H1 (cell line): Measurements from ENCODE around the gene YPEL2. TPM values are rescaled to one million over a fixed set of nuclear protein-coding genes. Genes with fewer than 3 reads are reported as not detected.
A peak's percentile ranks its signal among the peaks of the same experiment; 100 is the strongest.

Experiments
- CTCF ChIA-PET: fragments of 300-600 bp; sonication (Branson Sonifier 250); formaldehyde crosslinking; loops from one replicate; lab custom pipeline; 2021; ENCODE audit not compliant: partially characterized antibody; lab: Charles Lee
- POLR2A ChIA-PET: fragments of 300-600 bp; sonication (Branson Sonifier 250); formaldehyde crosslinking; loops from one replicate; lab custom pipeline; 2021; ENCODE audit warnings: inconsistent platforms; ENCODE audit not compliant: partially characterized antibody; lab: Charles Lee
- DNase-seq, 2 experiments: peaks; one replicate each; pipeline versions ENCODE4 v3.0.0 to v3.0.0-alpha.2; 2010 to 2022; ENCODE audit warnings: low spot score in 2 of 2, low read depth in 1 of 2, mixed read lengths in 1 of 2
- FAIRE-seq: peaks from 2 replicates; lab custom pipeline; 2011; peaks lifted over from hg19 to GRCh38; lab: Jason Lieb, UNC
- H2AFZ ChIP-seq: 2 replicates; pipeline ENCODE4 v1.8.1; 2012; ENCODE audit warnings: low read length, inconsistent platforms
- H2AK5ac ChIP-seq: 2 replicates; pipeline ENCODE4 v1.6.1; 2013; ENCODE audit warnings: low read depth, low read length
- H2BK120ac ChIP-seq: replicated peaks from 2 replicates; pipeline ENCODE3; 2013; ENCODE audit warnings: low read depth, low read length, inconsistent platforms
- H2BK12ac ChIP-seq: 2 replicates; pipeline ENCODE4 v1.6.1; 2013; ENCODE audit warnings: low read depth, low read length
- H2BK15ac ChIP-seq: 2 replicates; pipeline ENCODE4 v1.6.1; 2013; ENCODE audit warnings: low read length
- H2BK20ac ChIP-seq: 2 replicates; pipeline ENCODE4 v1.6.1; 2013; ENCODE audit warnings: low read length
- H2BK5ac ChIP-seq: 2 replicates; pipeline ENCODE4 v1.6.1; 2013; ENCODE audit warnings: low read depth, low read length
- H3K14ac ChIP-seq: 2 replicates; pipeline ENCODE4 v1.6.1; 2013; ENCODE audit warnings: inconsistent platforms; ENCODE audit not compliant: insufficient read length
- H3K18ac ChIP-seq: 2 replicates; pipeline ENCODE4 v1.6.1; 2013; ENCODE audit warnings: low read length; ENCODE audit errors: extremely low read depth
- H3K23ac ChIP-seq: 2 replicates; pipeline ENCODE4 v1.6.1; 2013; ENCODE audit warnings: inconsistent platforms; ENCODE audit not compliant: insufficient read length
- H3K23me2 ChIP-seq: 2 replicates; pipeline ENCODE4 v1.6.1; 2013; ENCODE audit warnings: low read depth, low read length
- H3K27ac ChIP-seq: 2 replicates; pipeline ENCODE4 v1.6.1; 2011; ENCODE audit warnings: low read depth, low read length, inconsistent platforms
- H3K27me3 ChIP-seq, 4 experiments: replicated peaks in 1 of 4; 1 replicate in 1 of 4; 2 replicates in 3 of 4; pipeline versions ENCODE4 v1.6.1 to v1.8.1; 2011 to 2013; ENCODE audit warnings: low read length in 3 of 4, mild to moderate bottlenecking in 3 of 4, inconsistent platforms in 2 of 4, mixed read lengths in 2 of 4, moderate library complexity in 1 of 4; ENCODE audit not compliant: control insufficient read depth in 3 of 4, insufficient read depth in 3 of 4; ENCODE audit errors: extremely low read depth in 1 of 4
- H3K36me3 ChIP-seq, 4 experiments: 2 replicates each; pipeline versions ENCODE4 v1.6.1 to v1.8.1; 2011 to 2013; ENCODE audit warnings: mild to moderate bottlenecking in 4 of 4, low read length in 3 of 4, moderate library complexity in 2 of 4, control low read depth in 1 of 4, inconsistent platforms in 1 of 4; ENCODE audit not compliant: insufficient read depth in 4 of 4, control insufficient read depth in 2 of 4
- H3K4ac ChIP-seq: replicated peaks from 2 replicates; pipeline ENCODE3; 2013; ENCODE audit warnings: low read length, low read depth, mixed read lengths, inconsistent platforms; ENCODE audit not compliant: insufficient read length
- H3K4me1 ChIP-seq, 4 experiments: replicated peaks in 1 of 4; 1 replicate in 1 of 4; 2 replicates in 3 of 4; pipeline versions ENCODE4 v1.6.1 to v1.8.1; 2011 to 2013; ENCODE audit warnings: low read length in 3 of 4, inconsistent platforms in 2 of 4, mixed read lengths in 1 of 4; ENCODE audit not compliant: insufficient read depth in 4 of 4, control insufficient read depth in 3 of 4
- H3K4me2 ChIP-seq, 2 experiments: 2 replicates each; pipeline versions ENCODE4 v1.6.1 to v1.8.1; 2011 to 2013; ENCODE audit warnings: low read depth in 2 of 2, low read length in 2 of 2, control low read depth in 1 of 2, inconsistent platforms in 1 of 2, mild to moderate bottlenecking in 1 of 2; ENCODE audit not compliant: insufficient read depth in 1 of 2
- H3K4me3 ChIP-seq, 4 experiments: fragments of 200-600, 300-600 bp in 1 of 4; sonication (generic), shearing (Covaris generic), sonication (Bioruptor Twin) in 1 of 4; 2 replicates each; pipeline versions ENCODE4 v1.5.1 to v1.8.1; 2011 to 2016; ENCODE audit warnings: low read length in 4 of 4, low read depth in 3 of 4, control low read depth in 2 of 4, inconsistent platforms in 2 of 4, mild to moderate bottlenecking in 2 of 4, mixed read lengths in 1 of 4, moderate library complexity in 1 of 4; ENCODE audit not compliant: insufficient read depth in 2 of 4; ENCODE audit errors: extremely low read depth in 1 of 4
- H3K56ac ChIP-seq: replicated peaks from 2 replicates; pipeline ENCODE3; 2013; ENCODE audit warnings: low read depth, mild to moderate bottlenecking, mixed read lengths, low read length, inconsistent platforms; ENCODE audit not compliant: insufficient read length
- H3K79me1 ChIP-seq: 2 replicates; pipeline ENCODE4 v1.6.1; 2013; ENCODE audit warnings: low read depth, low read length, control low read depth
- H3K79me2 ChIP-seq, 2 experiments: 2 replicates each; pipeline versions ENCODE4 v1.6.1 to v1.8.1; 2012 to 2013; ENCODE audit warnings: low read length in 2 of 2, mild to moderate bottlenecking in 2 of 2, inconsistent platforms in 1 of 2; ENCODE audit not compliant: insufficient read depth in 2 of 2, control insufficient read depth in 1 of 2
- H3K9ac ChIP-seq, 4 experiments: replicated peaks in 1 of 4; 1 replicate in 1 of 4; 2 replicates in 3 of 4; pipeline versions ENCODE4 v1.6.1 to v1.8.1; 2011 to 2013; ENCODE audit warnings: low read depth in 3 of 4, low read length in 3 of 4, control low read depth in 2 of 4, mild to moderate bottlenecking in 2 of 4, moderate library complexity in 2 of 4, inconsistent platforms in 1 of 4; ENCODE audit errors: extremely low read depth in 1 of 4
- H3K9me3 ChIP-seq, 2 experiments: 2 replicates each; pipeline versions ENCODE4 v1.6.1 to v1.8.1; 2012 to 2013; ENCODE audit warnings: mild to moderate bottlenecking in 2 of 2, moderate library complexity in 2 of 2, control low read depth in 1 of 2, inconsistent platforms in 1 of 2, low read depth in 1 of 2, low read length in 1 of 2, mixed read lengths in 1 of 2; ENCODE audit not compliant: insufficient read depth in 2 of 2
- H4K20me1 ChIP-seq, 2 experiments: replicated peaks in 1 of 2; 2 replicates each; pipeline versions ENCODE3 to v1.8.1; 2011 to 2013; ENCODE audit warnings: inconsistent platforms in 2 of 2, low read length in 2 of 2, mild to moderate bottlenecking in 1 of 2; ENCODE audit not compliant: insufficient read depth in 2 of 2, control insufficient read depth in 1 of 2
- H4K5ac ChIP-seq: 2 replicates; pipeline ENCODE4 v1.6.1; 2013; ENCODE audit warnings: low read length, low read depth, mixed read lengths, inconsistent platforms; ENCODE audit not compliant: insufficient read length
- H4K8ac ChIP-seq: 2 replicates; pipeline ENCODE4 v1.8.0; 2013; ENCODE audit warnings: mild to moderate bottlenecking, moderate library complexity, low read length, inconsistent platforms; ENCODE audit not compliant: insufficient read depth; ENCODE audit errors: extremely low read depth
- H4K91ac ChIP-seq: replicated peaks from 2 replicates; pipeline ENCODE3; 2013; ENCODE audit warnings: low read length, mixed read lengths, inconsistent platforms; ENCODE audit not compliant: insufficient read length
- JUND ChIP-seq: IDR thresholded peaks from 2 replicates; pipeline ENCODE4 v1.6.1; 2011; ENCODE audit warnings: mild to moderate bottlenecking, improper control_type of control experiment, low read length
- POU5F1 ChIP-seq: IDR thresholded peaks from 2 replicates; pipeline ENCODE4 v1.6.1; 2011; ENCODE audit warnings: low read depth, mild to moderate bottlenecking, low read length, moderate library complexity
- SP1 ChIP-seq: IDR thresholded peaks from 2 replicates; pipeline ENCODE4 v1.6.1; 2011; ENCODE audit warnings: low read depth, low read length
- SP2 ChIP-seq: IDR thresholded peaks from 2 replicates; pipeline ENCODE4 v1.6.1; 2012; ENCODE audit warnings: mild to moderate bottlenecking, low read length, inconsistent platforms
- WGBS, 2 experiments: shearing (Covaris generic) in 1 of 2; methylation state at CpG; one replicate each; pipeline versions ENCODE4 v1.1.6 to v1.1.7; 2013 to 2015; ENCODE audit warnings: low lambda C conversion rate in 2 of 2, mixed read lengths in 2 of 2, inconsistent platforms in 1 of 2, low coverage in 1 of 2, missing lambda C conversion rate in 1 of 2; ENCODE audit not compliant: insufficient replicate concordance in 2 of 2, insufficient coverage in 1 of 2, insufficient read length in 1 of 2; ENCODE audit errors: extremely low coverage in 1 of 2, missing lambda C conversion rate in 1 of 2; 5-methylcytosine and 5-hydroxymethylcytosine counted together
- polyA plus RNA-seq, 7 experiments: library from polyadenylated mRNA; depleted of rRNA in 3 of 7; stranded (reverse) in 5 of 7; unstranded in 2 of 7; fragments of >200 nt in 5 of 7; fragments of 200-250 nt in 2 of 7; gene quantifications; 1 replicate in 5 of 7; 2 replicates in 1 of 7; 4 replicates in 1 of 7; pipeline versions ENCODE4 v1.2.1 to v1.2.3, GENCODE V29; 2011 to 2013; ENCODE audit warnings: missing spikeins in 2 of 7, mixed read lengths in 2 of 7
- total RNA-seq: library from RNA; stranded (reverse); fragmentation: NEBNext Ultra II Directional; extraction: Animal tissue kit (Norgen Biotek cat#: 25700); gene quantifications from 2 replicates; pipeline ENCODE4 v1.2.1, GENCODE V29; 2021

The YPEL2 gene
- total and polyA plus RNA-seq, 2 of the 8 experiments (the other 6 are each of a cell fraction or from before 2014, with no cell fraction given) = 1.6 to 3.5 TPM

- H3K4me2 ChIP-seq = peak overlapping the region in 1 of 2 experiments; percentile 30; a peak in 1 of 4 replicates
- CTCF ChIA-PET = interaction anchor here (0.7 to 1.5 kb wide), 5 partner anchors 9 to 87 kb away, joined by 3 to 4 read pairs (median 3); no protein-coding TSS in a partner anchor
- H4K91ac ChIP-seq = no peak overlapping the region
- H3K23me2 ChIP-seq = peaks cover 2% of the 10 kb centered on the region; the same call in 1 of the 2 replicates
- DNase-seq (no peak), FAIRE-seq (no peak)
- H2BK12ac ChIP-seq = 0 out of 2 replicates have a peak overlapping the region, but pooled peaks have one; percentile 39
- H4K20me1 ChIP-seq = no peaks in the 10 kb centered on the region
- H4K8ac ChIP-seq = no peak overlapping the region
- H3K23ac ChIP-seq = no peak overlapping the region
- H2AFZ ChIP-seq = no peak overlapping the region
- H3K27me3 ChIP-seq = no peaks in the 10 kb centered on the region
- no peaks in the 10 kb centered on the region for H3K79me2 ChIP-seq
- H3K36me3 ChIP-seq = no peaks in the 10 kb centered on the region; a peak in 1 of 8 replicates
- no peak overlapping the region for H2BK120ac ChIP-seq
- H2AK5ac ChIP-seq = peak overlapping the region; percentile 39; the same call in 1 of the 2 replicates
- POLR2A ChIA-PET = interaction anchor here (2.2 kb wide), 1 partner anchor 12 kb away, joined by 7 read pairs; no protein-coding TSS in a partner anchor
- WGBS, 2 experiments = 82% methylated on average over 9 of the region's 9 CpGs; no CpG with 5 or more reads in 1 of the 2 experiments
- H3K27ac ChIP-seq = no peak overlapping the region
- no peak overlapping the region for H2BK5ac ChIP-seq
- H3K56ac ChIP-seq = no peak overlapping the region
- 0 out of 2 replicates have a peak overlapping the region, but pooled peaks have one; percentile 8 for H2BK15ac ChIP-seq
- H3K4me1 ChIP-seq = peaks cover 0 to 10% (median 5%) of the 10 kb centered on the region in 4 experiments; a peak in 5 of 7 replicates
- H3K9ac ChIP-seq = no peak overlapping the region
- TF ChIP-seq JUND (no peak), POU5F1 (0 out of 2 replicates have a peak, but pooled peaks have one; percentile 20), SP2 (no peak), SP1 (peak; percentile 21; the same call in 1 of the 2 replicates)
- no peak overlapping the region for H3K4me3 ChIP-seq
- peak overlapping the region; percentile 86; the same call in 1 of the 2 replicates for H2BK20ac ChIP-seq
- no peak overlapping the region; the same call in 1 of the 2 replicates for H3K18ac ChIP-seq
- H3K4ac ChIP-seq = no peak overlapping the region
- no peaks in the 10 kb centered on the region; a peak in 1 of 4 replicates for H3K9me3 ChIP-seq
- no peak overlapping the region for H3K14ac ChIP-seq
- H3K79me1 ChIP-seq = no peaks in the 10 kb centered on the region
- no peak overlapping the region for H4K5ac ChIP-seq
Observed at GRCh38 chr17:59353936-59354755, 22.7 kb downstream of the YPEL2 start.
